ENCODE data around the gene SIVA1.
A peak's percentile ranks its signal among the peaks of the same experiment; 100 is the strongest.

SIVA1 gene, protein sequence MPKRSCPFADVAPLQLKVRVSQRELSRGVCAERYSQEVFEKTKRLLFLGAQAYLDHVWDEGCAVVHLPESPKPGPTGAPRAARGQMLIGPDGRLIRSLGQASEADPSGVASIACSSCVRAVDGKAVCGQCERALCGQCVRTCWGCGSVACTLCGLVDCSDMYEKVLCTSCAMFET

DNA sequence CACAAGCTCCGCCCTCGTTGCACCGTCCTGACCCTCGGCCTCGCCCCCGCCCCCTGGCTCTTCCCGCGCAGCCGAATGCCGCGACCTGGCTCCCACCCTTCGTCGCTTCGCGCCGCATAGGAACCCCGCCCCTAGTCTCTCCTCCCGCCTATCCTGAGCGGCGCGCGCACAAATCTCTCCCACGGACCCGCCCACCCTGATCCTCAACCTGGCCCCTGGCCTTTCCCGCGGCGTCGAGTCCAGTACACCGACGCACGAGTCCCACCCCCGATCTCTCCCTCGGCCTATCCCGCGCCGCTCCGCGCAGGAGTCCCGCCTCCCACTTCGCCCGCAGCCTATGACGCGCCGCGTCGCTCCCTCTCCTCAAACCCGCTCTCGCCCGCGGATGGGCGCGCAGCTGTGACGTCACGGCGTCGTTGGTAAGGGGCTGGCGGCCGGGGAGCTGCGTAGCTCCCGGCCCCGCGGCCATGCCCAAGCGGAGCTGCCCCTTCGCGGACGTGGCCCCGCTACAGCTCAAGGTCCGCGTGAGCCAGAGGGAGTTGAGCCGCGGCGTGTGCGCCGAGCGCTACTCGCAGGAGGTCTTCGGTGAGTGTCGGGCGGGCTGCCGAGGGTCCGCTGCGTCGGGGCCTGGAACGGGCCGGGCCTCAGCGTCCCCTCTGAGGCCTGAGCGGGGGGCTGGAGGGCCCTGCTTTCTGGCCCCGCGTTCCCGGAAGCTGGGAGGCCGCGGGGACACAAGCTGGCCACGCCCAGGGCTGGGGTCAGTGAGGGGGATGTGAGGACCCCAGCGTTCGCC is at the start of gene SIVA1:
Gene SIVA1, plus strand, starts transcription at position 413 of the 793 bp plus-strand sequence. Its CDS starts 55 bp downstream, at position 468.
- no peak for TF ChIP-seq CTCF (IDR thresholded peaks at IDR 0.05; ENCODE audit: low read depth, low read length)
- peak; percentile 98 for DNase-seq (ENCODE audit: extremely low read depth, low read depth)

GRCh38 chr14:104703269-104703668 is 49.7 kb upstream of the SIVA1 start:
- TF ChIP-seq CTCF (IDR thresholded peaks at IDR 0.05; ENCODE audit: low read depth, low read length): no peak
- no peak for DNase-seq (ENCODE audit: extremely low read depth, low read depth)

- DNase-seq (ENCODE audit: extremely low read depth, low read depth): no peak
- no peak for TF ChIP-seq CTCF (IDR thresholded peaks at IDR 0.05; ENCODE audit: low read depth, low read length)
These were observed 48.7 kb upstream of the SIVA1 start for GRCh38 chr14:104704252-104704651.

DNA sequence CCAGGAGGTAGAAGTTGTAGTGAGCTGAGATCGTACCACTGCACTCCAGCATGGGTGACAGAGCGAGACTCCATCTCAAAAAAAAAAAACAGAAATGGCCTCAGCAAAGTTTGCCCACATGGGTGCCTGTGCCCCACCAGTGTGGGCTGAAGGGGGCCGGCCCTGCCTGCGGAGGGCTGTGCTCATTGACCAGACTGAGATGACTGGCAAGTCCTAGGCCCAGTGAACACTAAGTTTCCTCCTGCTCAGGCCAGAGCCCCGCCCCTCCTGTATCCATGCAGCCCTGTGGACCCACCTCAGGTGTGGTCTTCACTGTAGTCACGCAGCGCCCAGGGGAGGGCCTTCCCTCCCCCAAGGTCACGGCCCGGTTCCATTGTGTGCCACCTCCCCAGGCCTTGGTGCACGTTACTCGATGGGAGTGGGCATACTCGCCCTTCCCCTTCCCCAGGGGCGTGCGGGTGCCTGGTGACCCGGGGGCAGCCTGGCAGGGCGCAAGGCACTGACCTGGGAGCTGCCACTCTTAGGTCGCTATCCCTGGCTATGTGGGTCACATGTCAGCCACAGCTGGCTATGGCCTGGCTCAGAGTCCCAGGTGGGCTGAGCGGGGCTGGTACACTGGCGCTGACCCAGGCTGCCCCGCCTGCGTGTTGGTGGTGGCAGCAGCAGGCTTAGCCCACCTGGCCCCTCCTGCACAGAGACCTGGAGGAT is 47.5 kb upstream of the SIVA1 start:
- no peak for TF ChIP-seq CTCF (IDR thresholded peaks at IDR 0.05; ENCODE audit: low read depth, low read length)
- DNase-seq (ENCODE audit: extremely low read depth, low read depth): no peak

- no peak for TF ChIP-seq CTCF (IDR thresholded peaks at IDR 0.05; ENCODE audit: low read depth, low read length)
- no peak for DNase-seq (ENCODE audit: extremely low read depth, low read depth)
These were observed 46.0 kb upstream of the SIVA1 start for GRCh38 chr14:104706733-104707607.

DNA sequence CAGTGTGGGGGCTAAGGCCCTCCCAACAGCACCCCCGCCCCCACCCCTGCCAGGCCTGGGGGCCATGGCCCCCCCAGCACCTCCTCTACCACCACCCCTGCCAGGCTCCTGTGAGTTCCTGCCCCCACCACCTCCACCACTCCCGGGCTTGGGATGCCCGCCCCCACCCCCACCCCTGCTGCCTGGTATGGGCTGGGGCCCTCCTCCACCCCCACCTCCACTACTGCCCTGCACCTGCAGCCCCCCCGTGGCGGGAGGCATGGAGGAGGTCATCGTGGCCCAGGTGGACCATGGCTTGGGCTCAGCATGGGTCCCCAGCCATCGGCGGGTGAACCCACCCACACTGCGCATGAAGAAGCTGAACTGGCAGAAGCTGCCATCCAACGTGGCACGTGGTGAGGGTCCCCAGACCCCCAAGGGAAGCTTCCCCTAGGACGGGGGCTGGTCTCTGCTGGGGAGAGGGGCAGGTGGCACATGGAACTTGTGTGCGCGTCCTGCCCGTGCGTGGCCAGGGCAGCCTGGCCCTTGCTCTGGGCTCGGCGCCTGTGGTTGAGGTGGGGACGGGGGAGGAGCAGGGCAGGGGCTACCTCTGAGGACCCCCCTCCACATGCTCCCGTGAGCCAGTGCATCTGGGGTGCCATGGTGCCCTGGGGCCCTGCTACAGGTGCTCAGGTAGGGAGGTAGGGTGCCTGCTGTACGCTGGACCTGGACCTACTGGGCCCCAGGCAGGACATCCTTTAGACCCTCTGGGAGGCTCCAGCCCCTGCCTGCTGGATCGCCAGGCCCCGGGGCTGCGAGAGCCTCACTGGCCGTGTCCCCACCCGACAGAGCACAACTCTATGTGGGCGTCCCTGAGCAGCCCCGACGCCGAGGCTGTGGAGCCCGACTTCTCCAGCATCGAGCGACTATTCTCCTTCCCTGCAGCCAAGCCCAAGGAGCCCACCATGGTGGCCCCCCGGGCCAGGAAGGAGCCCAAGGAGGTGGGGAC is 45.0 kb upstream of the SIVA1 start:
- DNase-seq (ENCODE audit: extremely low read depth, low read depth): no peak

More for the DNA sequence above, 45.0 kb upstream of the SIVA1 start:
- no peak for TF ChIP-seq CTCF (IDR thresholded peaks at IDR 0.05; ENCODE audit: low read depth, low read length)

Data from AG09319 (cell line).